Measurements from ENCODE around the gene GPC5.

The GPC5 gene

DNA sequence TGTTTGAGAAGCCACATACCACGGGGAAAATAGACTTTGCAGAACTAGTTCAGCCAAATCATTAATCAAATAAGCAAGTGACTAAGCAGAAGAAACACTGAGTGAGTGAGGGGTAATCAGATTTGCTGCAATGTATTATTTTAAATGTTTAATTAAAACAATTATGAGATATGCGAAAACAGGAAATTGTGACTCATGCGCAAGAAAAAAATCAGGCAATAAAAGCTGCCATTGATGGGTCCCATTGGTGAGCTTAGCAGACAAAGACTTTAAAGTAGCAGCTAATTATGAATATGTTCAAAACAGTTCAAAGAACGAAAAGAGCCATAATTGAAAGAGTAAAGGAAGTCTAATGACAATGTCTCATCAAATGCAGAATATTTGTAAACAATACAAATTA is 644.1 kb downstream of the GPC5 start:
- Histone ChIP-seq H3K9me3 (ENCODE audit: control insufficient read depth, insufficient read depth, low read length) (no peaks in the 10 kb centered on the region), H3K9ac (ENCODE audit: low read depth, low read length) (no peak overlapping the region), H3K36me3 (ENCODE audit: insufficient read depth, low read length) (no peaks in the 10 kb centered on the region), H3K4me1 (ENCODE audit: insufficient read depth, low read length) (no peaks in the 10 kb centered on the region)

- Histone ChIP-seq H3K9ac (ENCODE audit: low read depth, low read length) (no peak overlapping the region), H3K9me3 (ENCODE audit: control insufficient read depth, insufficient read depth, low read length) (no peaks in the 10 kb centered on the region), H3K4me1 (ENCODE audit: insufficient read depth, low read length) (no peaks in the 10 kb centered on the region), H3K36me3 (ENCODE audit: insufficient read depth, low read length) (no peaks in the 10 kb centered on the region)
These were observed 645.9 kb downstream of the GPC5 start for GRCh38 chr13:92044351-92044750.

DNA sequence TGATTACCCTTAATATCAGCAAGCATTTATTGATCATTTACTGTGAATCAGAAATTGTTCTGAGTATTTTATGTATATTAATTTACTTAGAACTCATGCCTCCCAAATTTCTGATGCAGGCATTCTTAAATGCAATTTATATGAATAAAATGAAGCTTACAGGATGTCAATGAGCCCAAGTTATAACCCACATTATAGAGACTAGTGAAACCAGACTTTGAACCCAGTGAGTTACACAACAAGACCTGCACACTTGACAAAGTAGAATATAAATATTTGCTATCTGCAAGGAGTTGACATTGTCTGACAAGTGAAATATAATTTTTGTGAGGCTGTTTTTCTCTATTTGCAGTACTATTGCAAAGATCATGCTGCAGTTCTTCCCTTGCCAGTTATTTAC is 656.0 kb downstream of the GPC5 start:
- Histone ChIP-seq H3K4me1 (ENCODE audit: insufficient read depth, low read length) (no peaks in the 10 kb centered on the region), H3K9me3 (ENCODE audit: control insufficient read depth, insufficient read depth, low read length) (no peaks in the 10 kb centered on the region), H3K9ac (ENCODE audit: low read depth, low read length) (no peak overlapping the region), H3K36me3 (ENCODE audit: insufficient read depth, low read length) (no peaks in the 10 kb centered on the region)

DNA sequence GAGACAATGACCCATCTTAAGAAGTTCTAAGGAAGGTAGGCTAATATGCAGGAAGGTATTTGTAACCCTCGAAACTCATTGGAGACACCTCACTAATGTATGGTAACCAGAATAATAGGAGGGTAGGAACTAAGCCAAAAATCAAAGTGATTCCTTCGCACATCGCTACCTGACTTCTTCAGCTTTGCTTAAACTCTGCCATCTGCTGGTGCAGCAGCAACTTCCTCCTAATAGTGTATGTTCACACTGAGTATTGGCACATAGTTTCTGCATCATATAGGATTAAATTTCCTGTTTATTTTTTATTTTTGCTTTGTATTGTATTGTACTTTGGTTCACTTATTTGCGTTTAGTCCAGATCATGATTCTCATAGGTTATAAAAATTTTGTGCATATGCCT is 676.2 kb downstream of the GPC5 start:
- H3K9ac ChIP-seq (ENCODE audit: low read depth, low read length), result no peak overlapping the region
- H3K9me3 ChIP-seq (ENCODE audit: control insufficient read depth, insufficient read depth, low read length), result no peaks in the 10 kb centered on the region
- H3K36me3 ChIP-seq (ENCODE audit: insufficient read depth, low read length), result no peaks in the 10 kb centered on the region
- H3K4me1 ChIP-seq (ENCODE audit: insufficient read depth, low read length), result no peaks in the 10 kb centered on the region

GRCh38 chr13:92097337-92097903 is 699.0 kb downstream of the GPC5 start:
- no peaks in the 10 kb centered on the region for H3K36me3 ChIP-seq (ENCODE audit: insufficient read depth, low read length)
- no peak overlapping the region for H3K9ac ChIP-seq (ENCODE audit: low read depth, low read length)
- no peaks in the 10 kb centered on the region for H3K4me1 ChIP-seq (ENCODE audit: insufficient read depth, low read length)
- no peaks in the 10 kb centered on the region for H3K9me3 ChIP-seq (ENCODE audit: control insufficient read depth, insufficient read depth, low read length)

DNA sequence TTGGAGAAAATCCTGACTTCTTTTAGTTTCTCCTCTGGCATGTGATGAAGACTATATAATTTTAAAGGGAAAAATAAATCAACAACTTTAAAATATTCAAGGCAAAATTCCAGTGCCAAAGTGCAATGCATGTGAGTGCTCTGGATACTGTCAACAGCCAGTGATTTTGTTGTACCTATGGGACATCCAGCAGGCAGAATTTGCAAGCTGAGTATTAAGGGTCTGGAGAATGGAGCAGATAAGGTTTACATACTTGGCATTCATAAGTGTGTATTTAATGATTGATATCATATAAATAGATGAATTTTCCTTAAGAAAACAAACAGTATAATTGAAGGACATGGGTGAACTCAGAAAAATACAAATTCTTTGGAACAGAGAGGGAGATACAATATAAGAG is 703.4 kb downstream of the GPC5 start:
- no peaks in the 10 kb centered on the region for H3K36me3 ChIP-seq (ENCODE audit: insufficient read depth, low read length)
- no peak overlapping the region for H3K9ac ChIP-seq (ENCODE audit: low read depth, low read length)
- peaks cover 8% of the 10 kb centered on the region; the same call in 1 of the 2 replicates for H3K4me1 ChIP-seq (ENCODE audit: insufficient read depth, low read length)
- no peaks in the 10 kb centered on the region for H3K9me3 ChIP-seq (ENCODE audit: control insufficient read depth, insufficient read depth, low read length)

GRCh38 chr13:92103689-92104153 is 705.3 kb downstream of the GPC5 start:
- peaks cover 8% of the 10 kb centered on the region; the same call in 1 of the 2 replicates for H3K4me1 ChIP-seq (ENCODE audit: insufficient read depth, low read length)
- H3K36me3 ChIP-seq (ENCODE audit: insufficient read depth, low read length), result no peaks in the 10 kb centered on the region
- no peak overlapping the region for H3K9ac ChIP-seq (ENCODE audit: low read depth, low read length)
- H3K9me3 ChIP-seq (ENCODE audit: control insufficient read depth, insufficient read depth, low read length), result no peaks in the 10 kb centered on the region

DNA sequence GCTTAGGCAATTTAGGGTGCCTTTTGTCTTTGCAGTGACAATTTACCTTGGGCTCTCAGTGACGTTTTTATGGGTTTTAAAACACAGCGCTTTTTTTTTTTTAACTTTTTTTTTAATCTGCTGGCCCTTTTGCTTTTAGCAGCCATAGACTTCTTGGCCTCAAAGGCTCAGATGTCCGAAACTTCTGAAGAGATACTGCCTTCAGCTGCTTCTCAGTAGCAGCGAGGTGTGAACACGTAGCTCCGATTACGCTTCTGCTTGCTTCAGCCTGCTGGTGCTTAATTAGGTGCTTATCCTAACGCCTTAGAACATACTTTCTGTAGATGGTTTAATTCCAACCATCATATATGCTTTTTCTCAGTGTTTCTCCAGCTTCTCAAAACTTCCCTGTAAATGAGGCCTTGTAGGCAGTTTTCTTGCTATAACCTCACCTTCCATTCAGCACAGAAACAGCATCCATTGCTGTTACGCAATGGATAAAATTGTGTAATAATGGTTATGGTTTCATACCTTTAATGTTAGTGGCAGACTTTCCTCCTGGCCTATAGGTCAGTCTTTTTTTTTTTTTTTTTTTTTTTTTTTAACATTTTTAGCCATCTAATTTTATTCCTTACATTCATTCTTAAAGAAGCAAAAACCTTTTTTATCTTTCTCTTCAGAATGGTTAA is 723.9 kb downstream of the GPC5 start:
- Histone ChIP-seq H3K9ac (ENCODE audit: low read depth, low read length) (no peak overlapping the region), H3K4me1 (ENCODE audit: insufficient read depth, low read length) (no peaks in the 10 kb centered on the region), H3K9me3 (ENCODE audit: control insufficient read depth, insufficient read depth, low read length) (no peaks in the 10 kb centered on the region), H3K36me3 (ENCODE audit: insufficient read depth, low read length) (no peaks in the 10 kb centered on the region)

GRCh38 chr13:92126399-92126798 is 728.0 kb downstream of the GPC5 start:
- H3K4me1 ChIP-seq (ENCODE audit: insufficient read depth, low read length), result no peaks in the 10 kb centered on the region
- H3K9me3 ChIP-seq (ENCODE audit: control insufficient read depth, insufficient read depth, low read length), result no peaks in the 10 kb centered on the region
- no peak overlapping the region for H3K9ac ChIP-seq (ENCODE audit: low read depth, low read length)
- H3K36me3 ChIP-seq (ENCODE audit: insufficient read depth, low read length), result no peaks in the 10 kb centered on the region

DNA sequence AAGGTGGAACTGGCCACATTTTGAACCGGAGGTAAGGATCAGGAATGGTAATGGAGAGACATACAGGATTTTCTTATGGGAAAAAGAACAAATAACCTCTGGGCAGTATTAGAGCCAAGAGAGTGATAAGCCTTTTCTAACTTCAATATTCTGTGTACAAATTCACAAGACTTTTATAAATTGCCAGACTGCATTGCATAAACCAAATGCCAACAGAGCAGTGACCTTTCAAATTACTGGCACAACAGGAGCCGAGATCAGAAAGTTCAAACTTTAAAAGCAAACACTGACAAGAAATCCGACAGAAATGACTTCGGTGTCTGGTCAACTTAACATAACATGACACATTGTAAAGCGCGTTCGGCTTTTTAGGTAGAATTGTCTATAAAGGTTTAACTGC is 737.1 kb downstream of the GPC5 start:
- H3K9ac ChIP-seq (ENCODE audit: low read depth, low read length), result no peak overlapping the region

DNA sequence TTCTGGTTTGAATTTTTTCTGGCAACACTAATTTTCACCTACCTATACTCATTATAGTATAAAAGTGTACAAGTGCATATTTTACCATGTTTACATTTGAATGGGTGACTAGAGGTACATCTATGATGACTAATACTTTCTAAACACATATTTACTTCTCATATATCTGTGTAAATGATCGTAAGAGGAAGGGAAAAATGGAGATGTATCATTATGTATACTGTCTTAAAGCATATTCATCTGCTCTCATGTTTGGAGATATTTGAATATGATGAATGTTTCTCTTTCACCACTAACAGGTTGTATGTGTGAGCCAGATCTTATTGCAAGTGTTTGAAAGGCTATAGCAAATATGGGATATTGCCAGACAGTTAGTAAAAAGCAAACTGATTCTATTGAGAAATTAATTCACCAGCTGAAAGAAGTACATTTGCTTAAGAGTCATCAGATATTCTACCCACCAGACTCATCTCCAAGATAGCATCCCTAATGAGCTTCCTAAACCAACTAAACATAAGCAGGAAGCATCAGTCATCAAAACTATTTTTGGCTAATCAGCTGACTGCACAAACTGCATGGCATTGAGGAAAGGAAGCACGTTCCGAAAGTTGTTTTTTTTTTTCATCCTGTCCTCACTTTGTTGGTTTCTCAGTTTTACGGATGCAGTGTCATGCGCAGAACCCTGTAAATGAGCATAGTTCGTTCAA is 738.2 kb downstream of the GPC5 start:
- Histone ChIP-seq H3K36me3 (ENCODE audit: insufficient read depth, low read length) (no peaks in the 10 kb centered on the region), H3K4me1 (ENCODE audit: insufficient read depth, low read length) (no peaks in the 10 kb centered on the region), H3K9me3 (ENCODE audit: control insufficient read depth, insufficient read depth, low read length) (no peaks in the 10 kb centered on the region), H3K9ac (ENCODE audit: low read depth, low read length) (no peak overlapping the region)

More for the DNA sequence above, 737.1 kb downstream of the GPC5 start:
- Histone ChIP-seq H3K36me3 (ENCODE audit: insufficient read depth, low read length) (no peaks in the 10 kb centered on the region), H3K9me3 (ENCODE audit: control insufficient read depth, insufficient read depth, low read length) (no peaks in the 10 kb centered on the region), H3K4me1 (ENCODE audit: insufficient read depth, low read length) (no peaks in the 10 kb centered on the region)

- no peaks in the 10 kb centered on the region for H3K36me3 ChIP-seq (ENCODE audit: insufficient read depth, low read length)
- no peak overlapping the region for H3K9ac ChIP-seq (ENCODE audit: low read depth, low read length)
- no peaks in the 10 kb centered on the region for H3K9me3 ChIP-seq (ENCODE audit: control insufficient read depth, insufficient read depth, low read length)
- no peaks in the 10 kb centered on the region for H3K4me1 ChIP-seq (ENCODE audit: insufficient read depth, low read length)
These were observed 739.1 kb downstream of the GPC5 start for GRCh38 chr13:92137520-92137919.

DNA sequence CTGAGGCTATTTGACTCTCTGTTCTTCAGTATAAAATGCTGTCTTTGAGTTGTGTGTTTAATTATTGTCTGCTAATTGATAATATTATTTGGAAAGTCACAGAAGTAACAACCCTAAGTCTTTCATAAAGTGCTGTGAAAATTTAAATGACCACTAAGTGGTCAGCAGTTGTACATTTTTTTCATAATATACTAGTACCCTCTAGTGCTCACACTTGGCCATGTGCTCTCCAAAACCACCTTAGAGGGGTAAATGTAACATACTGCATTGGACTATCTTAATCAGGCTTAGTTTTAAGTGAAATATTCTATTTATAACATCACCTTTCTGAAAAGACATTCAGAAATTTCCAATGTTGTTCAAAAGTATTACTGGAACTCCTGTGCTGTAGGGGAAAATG is 745.3 kb downstream of the GPC5 start:
- no peak overlapping the region for H3K9ac ChIP-seq (ENCODE audit: low read depth, low read length)
- H3K36me3 ChIP-seq (ENCODE audit: insufficient read depth, low read length), result no peaks in the 10 kb centered on the region
- no peaks in the 10 kb centered on the region for H3K4me1 ChIP-seq (ENCODE audit: insufficient read depth, low read length)
- no peaks in the 10 kb centered on the region for H3K9me3 ChIP-seq (ENCODE audit: control insufficient read depth, insufficient read depth, low read length)

GRCh38 chr13:92150606-92151005 is 752.2 kb downstream of the GPC5 start:
- Histone ChIP-seq H3K9me3 (ENCODE audit: control insufficient read depth, insufficient read depth, low read length) (no peaks in the 10 kb centered on the region), H3K9ac (ENCODE audit: low read depth, low read length) (no peak overlapping the region)

DNA sequence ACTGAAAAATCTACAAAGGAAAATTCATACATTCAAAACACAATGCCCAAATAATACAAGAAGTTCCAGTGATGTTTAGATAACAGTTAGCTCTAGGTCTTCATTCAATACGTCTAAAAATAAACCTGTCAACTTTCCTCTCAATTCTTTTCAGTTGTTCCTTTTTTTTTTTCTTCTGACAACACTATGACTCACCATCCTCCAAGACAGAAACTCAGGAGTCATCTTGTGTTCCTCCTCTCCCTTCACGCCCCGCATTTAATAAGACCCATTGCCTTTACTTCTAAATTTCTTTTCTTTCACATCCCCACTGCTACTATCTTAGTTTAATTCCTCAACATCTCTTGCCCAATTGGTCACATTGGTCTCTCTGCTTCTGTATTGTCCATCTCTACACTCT is 759.9 kb downstream of the GPC5 start:
- no peaks in the 10 kb centered on the region for H3K9me3 ChIP-seq (ENCODE audit: control insufficient read depth, insufficient read depth, low read length)
- H3K4me1 ChIP-seq (ENCODE audit: insufficient read depth, low read length), result no peaks in the 10 kb centered on the region
- H3K9ac ChIP-seq (ENCODE audit: low read depth, low read length), result no peak overlapping the region
- no peaks in the 10 kb centered on the region for H3K36me3 ChIP-seq (ENCODE audit: insufficient read depth, low read length)

More at GRCh38 chr13:92150606-92151005, 752.2 kb downstream of the GPC5 start:
- Histone ChIP-seq H3K4me1 (ENCODE audit: insufficient read depth, low read length) (no peaks in the 10 kb centered on the region), H3K36me3 (ENCODE audit: insufficient read depth, low read length) (no peaks in the 10 kb centered on the region)
